ENCODE results near the gene CDH13.

Gene CDH13

DNA sequence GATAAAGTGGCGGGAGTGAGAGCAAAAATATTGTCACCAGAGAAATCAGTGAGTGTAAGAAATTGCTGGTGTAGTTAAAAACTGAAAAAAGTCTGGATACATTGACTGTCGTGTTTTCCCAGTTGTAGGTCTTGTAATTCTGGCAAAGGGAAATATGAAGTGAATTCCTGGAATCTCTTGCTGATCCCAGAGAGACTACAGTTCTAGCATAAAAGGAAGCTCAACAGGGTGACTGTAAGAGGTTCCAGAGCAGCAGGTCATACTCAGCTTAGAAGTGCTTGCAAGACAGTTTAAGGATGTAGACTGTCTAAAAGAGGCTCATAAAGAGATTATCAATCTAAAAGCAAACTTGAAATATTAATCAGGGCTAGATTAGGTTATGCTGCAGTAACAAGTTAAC is 890.2 kb downstream of the CDH13 start:
- TF ChIP-seq, protein P1, sequence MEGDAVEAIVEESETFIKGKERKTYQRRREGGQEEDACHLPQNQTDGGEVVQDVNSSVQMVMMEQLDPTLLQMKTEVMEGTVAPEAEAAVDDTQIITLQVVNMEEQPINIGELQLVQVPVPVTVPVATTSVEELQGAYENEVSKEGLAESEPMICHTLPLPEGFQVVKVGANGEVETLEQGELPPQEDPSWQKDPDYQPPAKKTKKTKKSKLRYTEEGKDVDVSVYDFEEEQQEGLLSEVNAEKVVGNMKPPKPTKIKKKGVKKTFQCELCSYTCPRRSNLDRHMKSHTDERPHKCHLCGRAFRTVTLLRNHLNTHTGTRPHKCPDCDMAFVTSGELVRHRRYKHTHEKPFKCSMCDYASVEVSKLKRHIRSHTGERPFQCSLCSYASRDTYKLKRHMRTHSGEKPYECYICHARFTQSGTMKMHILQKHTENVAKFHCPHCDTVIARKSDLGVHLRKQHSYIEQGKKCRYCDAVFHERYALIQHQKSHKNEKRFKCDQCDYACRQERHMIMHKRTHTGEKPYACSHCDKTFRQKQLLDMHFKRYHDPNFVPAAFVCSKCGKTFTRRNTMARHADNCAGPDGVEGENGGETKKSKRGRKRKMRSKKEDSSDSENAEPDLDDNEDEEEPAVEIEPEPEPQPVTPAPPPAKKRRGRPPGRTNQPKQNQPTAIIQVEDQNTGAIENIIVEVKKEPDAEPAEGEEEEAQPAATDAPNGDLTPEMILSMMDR (IDR thresholded peaks at IDR 0.05; ENCODE audit: low read depth, low read length): no peak
- no peak overlapping the region for H3K4me3 ChIP-seq (ENCODE audit: low read depth, low read length)

DNA sequence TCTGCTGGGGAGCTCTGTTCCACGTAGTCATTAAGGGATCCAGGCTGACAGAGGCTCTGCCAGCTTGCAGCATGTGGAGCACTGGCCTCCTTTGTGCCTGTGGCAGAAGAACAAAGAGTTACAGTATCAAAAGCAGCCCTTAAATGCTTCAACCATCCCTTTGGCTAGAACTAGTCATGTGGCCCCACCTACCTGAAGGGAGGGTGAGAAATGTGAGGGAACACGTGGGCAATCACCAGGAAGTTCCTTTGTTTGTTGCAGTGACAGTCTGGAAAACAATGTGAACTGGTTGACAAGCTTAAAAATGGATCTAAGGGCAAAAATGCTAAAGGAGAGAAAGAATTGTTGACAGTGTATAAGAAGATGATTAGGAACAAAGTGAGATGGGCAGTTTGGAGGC is 890.6 kb downstream of the CDH13 start:
- TF ChIP-seq, protein P1 (IDR thresholded peaks at IDR 0.05; ENCODE audit: low read depth, low read length): no peak

GRCh38 chr16:83520596-83520995 is 893.8 kb downstream of the CDH13 start:
- H3K4me3 ChIP-seq (ENCODE audit: low read depth, low read length): no peak overlapping the region
- TF ChIP-seq, protein P1 (IDR thresholded peaks at IDR 0.05; ENCODE audit: low read depth, low read length): no peak

More for the DNA sequence above, 890.6 kb downstream of the CDH13 start:
- no peak overlapping the region for H3K4me3 ChIP-seq (ENCODE audit: low read depth, low read length)

GRCh38 chr16:83530293-83530692 is 903.5 kb downstream of the CDH13 start:
- no peak overlapping the region for H3K4me3 ChIP-seq (ENCODE audit: low read depth, low read length)
- TF ChIP-seq, protein P1 (IDR thresholded peaks at IDR 0.05; ENCODE audit: low read depth, low read length): no peak

GRCh38 chr16:83532634-83533033 is 905.9 kb downstream of the CDH13 start:
- no peak overlapping the region for H3K4me3 ChIP-seq (ENCODE audit: low read depth, low read length)
- TF ChIP-seq, protein P1 (IDR thresholded peaks at IDR 0.05; ENCODE audit: low read depth, low read length): no peak

- TF ChIP-seq, protein P1 (IDR thresholded peaks at IDR 0.05; ENCODE audit: low read depth, low read length): no peak
- no peak overlapping the region for H3K4me3 ChIP-seq (ENCODE audit: low read depth, low read length)
These were observed 906.4 kb downstream of the CDH13 start for GRCh38 chr16:83533193-83533592.

DNA sequence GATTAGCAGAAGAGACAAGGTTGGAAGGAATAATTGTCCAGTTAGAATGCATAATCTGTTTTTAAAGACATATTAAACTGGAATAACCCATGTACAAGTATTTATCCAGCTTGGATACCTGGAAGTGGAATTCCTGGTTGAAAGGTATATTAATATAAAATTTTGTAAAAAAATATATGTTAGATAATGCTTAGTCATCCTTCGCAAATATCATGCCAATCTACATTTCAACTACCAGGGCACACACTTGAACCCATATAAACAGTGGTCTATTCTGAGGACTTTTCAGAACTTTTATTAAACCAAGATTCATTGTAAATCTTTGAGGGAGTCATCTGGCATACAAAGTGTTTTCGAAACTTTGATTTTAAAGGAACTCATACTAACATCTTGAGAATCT is 911.9 kb downstream of the CDH13 start:
- TF ChIP-seq, protein P1 (IDR thresholded peaks at IDR 0.05; ENCODE audit: low read depth, low read length): no peak
- no peak overlapping the region for H3K4me3 ChIP-seq (ENCODE audit: low read depth, low read length)
